Mesenchymal stem cell (in vitro differentiated cells and primary cell): ENCODE data around the gene BACE2.

Experiments used
- DNase-seq: peaks from one replicate; pipeline ENCODE4 v3.0.0-alpha.2; 2013
- H2AFZ ChIP-seq: one replicate; pipeline ENCODE4 v1.6.1; 2013; ENCODE audit warnings: low read depth, mild to moderate bottlenecking, control low read depth, inconsistent platforms, low read length, moderate library complexity
- H2AK5ac ChIP-seq: 2 replicates; pipeline ENCODE4 v1.6.1; 2013; ENCODE audit warnings: low read length, moderate library complexity, mild to moderate bottlenecking, inconsistent platforms; ENCODE audit not compliant: severe bottlenecking
- H2BK120ac ChIP-seq: one replicate; pipeline ENCODE4 v1.6.1; 2013; ENCODE audit warnings: low read depth, mild to moderate bottlenecking, inconsistent platforms, low read length, moderate library complexity
- H2BK12ac ChIP-seq, 2 experiments: one replicate each; pipeline ENCODE4 v1.6.1; 2013; ENCODE audit warnings: inconsistent platforms in 2 of 2, low read length in 2 of 2, mild to moderate bottlenecking in 2 of 2, moderate library complexity in 2 of 2, control low read depth in 1 of 2
- H2BK15ac ChIP-seq: one replicate; pipeline ENCODE4 v1.6.1; 2013; ENCODE audit warnings: mild to moderate bottlenecking, low read depth, inconsistent platforms; ENCODE audit not compliant: poor library complexity, severe bottlenecking
- H2BK5ac ChIP-seq: 2 replicates; pipeline ENCODE4 v1.6.1; 2013; ENCODE audit warnings: low read depth, mild to moderate bottlenecking, low read length, control low read depth, inconsistent platforms; ENCODE audit not compliant: poor library complexity, severe bottlenecking
- H3K14ac ChIP-seq, 2 experiments: one replicate each; pipeline ENCODE4 v1.6.1; 2013; ENCODE audit warnings: inconsistent platforms in 2 of 2, low read length in 2 of 2, control low read depth in 1 of 2, mild to moderate bottlenecking in 1 of 2, moderate library complexity in 1 of 2
- H3K18ac ChIP-seq, 2 experiments: one replicate each; pipeline ENCODE4 v1.6.1; 2013; ENCODE audit warnings: inconsistent platforms in 2 of 2, low read length in 2 of 2, control low read depth in 1 of 2, low read depth in 1 of 2, mild to moderate bottlenecking in 1 of 2
- H3K23ac ChIP-seq, 2 experiments: one replicate each; pipeline ENCODE4 v1.6.1; 2013; ENCODE audit warnings: inconsistent platforms in 2 of 2, low read length in 2 of 2, mild to moderate bottlenecking in 2 of 2, moderate library complexity in 2 of 2, control low read depth in 1 of 2
- H3K27ac ChIP-seq: 2 replicates; pipeline ENCODE4 v1.5.1; 2013; ENCODE audit warnings: mild to moderate bottlenecking, moderate library complexity, low read length, control low read depth, inconsistent platforms; ENCODE audit not compliant: poor library complexity, severe bottlenecking
- H3K27me3 ChIP-seq, 2 experiments: 2 replicates each; pipeline versions ENCODE4 v1.6.1 to v1.7.0; 2013; ENCODE audit warnings: low read length in 2 of 2, mild to moderate bottlenecking in 2 of 2, moderate library complexity in 2 of 2, control low read depth in 1 of 2, inconsistent platforms in 1 of 2; ENCODE audit not compliant: control insufficient read depth in 1 of 2, insufficient read depth in 1 of 2
- H3K36me3 ChIP-seq, 2 experiments: 2 replicates each; pipeline versions ENCODE4 v1.6.1 to v1.7.0; 2013; ENCODE audit warnings: low read length in 2 of 2, control low read depth in 1 of 2, inconsistent platforms in 1 of 2, low read depth in 1 of 2, mild to moderate bottlenecking in 1 of 2; ENCODE audit not compliant: insufficient read depth in 2 of 2, control insufficient read depth in 1 of 2
- H3K4ac ChIP-seq, 2 experiments: one replicate each; pipeline ENCODE4 v1.6.1; 2013; ENCODE audit warnings: inconsistent platforms in 2 of 2, low read length in 2 of 2, mild to moderate bottlenecking in 2 of 2, moderate library complexity in 2 of 2, control low read depth in 1 of 2, low read depth in 1 of 2
- H3K4me1 ChIP-seq: 2 replicates; pipeline ENCODE4 v1.6.1; 2013; ENCODE audit warnings: low read depth, low read length, control low read depth; ENCODE audit not compliant: control insufficient read depth, insufficient read depth
- H3K4me2 ChIP-seq: 2 replicates; pipeline ENCODE4 v1.6.1; 2013; ENCODE audit warnings: low read length, mild to moderate bottlenecking, inconsistent platforms; ENCODE audit not compliant: poor library complexity, severe bottlenecking
- H3K4me3 ChIP-seq, 2 experiments: 2 replicates each; pipeline versions ENCODE4 v1.5.1 to v1.7.0; 2013; ENCODE audit warnings: low read length in 2 of 2, mild to moderate bottlenecking in 2 of 2, control low read depth in 1 of 2, low read depth in 1 of 2; ENCODE audit not compliant: insufficient read depth in 1 of 2
- H3K79me1 ChIP-seq: replicated peaks from 2 replicates; pipeline ENCODE4 v1.6.1; 2013; ENCODE audit warnings: mild to moderate bottlenecking, control low read depth, low read length, inconsistent platforms; ENCODE audit not compliant: poor library complexity, severe bottlenecking
- H3K9ac ChIP-seq: 2 replicates; pipeline ENCODE4 v1.7.0; 2013; ENCODE audit warnings: mild to moderate bottlenecking, low read length, moderate library complexity
- H3K9me3 ChIP-seq: 2 replicates; pipeline ENCODE4 v1.7.0; 2013; ENCODE audit warnings: mild to moderate bottlenecking, low read length; ENCODE audit not compliant: control insufficient read depth
- H4K8ac ChIP-seq: one replicate; pipeline ENCODE4 v1.6.1; 2013; ENCODE audit warnings: inconsistent platforms, mild to moderate bottlenecking, low read length, moderate library complexity
- H4K91ac ChIP-seq: one replicate; pipeline ENCODE4 v1.6.1; 2013; ENCODE audit warnings: mild to moderate bottlenecking, low read length, inconsistent platforms
- WGBS: methylation state at CpG from one replicate; pipeline ENCODE4 v1.1.7; 2013; ENCODE audit warnings: mixed read lengths; 5-methylcytosine and 5-hydroxymethylcytosine counted together

Gene BACE2

GRCh38 chr21:41148798-41149197 lies 19.2 kb upstream of the BACE2 start:
- Histone ChIP-seq H3K14ac (no peak overlapping the region), H2AK5ac (no peak overlapping the region), H3K18ac (no peak overlapping the region), H2BK15ac (no peak overlapping the region), H3K27me3 (peaks cover 0 to 69% of the 10 kb centered on the region in 2 experiments), H3K4me3 (no peak overlapping the region), H4K8ac (no peak overlapping the region), H2BK5ac (no peak overlapping the region), H3K27ac (no peak overlapping the region), H2BK120ac (no peak overlapping the region), H3K79me1 (no peaks in the 10 kb centered on the region), H3K9me3 (no peaks in the 10 kb centered on the region), H3K4ac (no peak overlapping the region), H3K36me3 (no peaks in the 10 kb centered on the region), H3K9ac (no peak overlapping the region), H4K91ac (no peak overlapping the region), H3K4me1 (no peaks in the 10 kb centered on the region), H2BK12ac (no peak overlapping the region), H3K4me2 (no peak overlapping the region), H2AFZ (no peak overlapping the region), H3K23ac (no peak overlapping the region)
- WGBS, result 83% methylated on average over 11 of the region's 11 CpGs
- DNase-seq, result no peak

DNA sequence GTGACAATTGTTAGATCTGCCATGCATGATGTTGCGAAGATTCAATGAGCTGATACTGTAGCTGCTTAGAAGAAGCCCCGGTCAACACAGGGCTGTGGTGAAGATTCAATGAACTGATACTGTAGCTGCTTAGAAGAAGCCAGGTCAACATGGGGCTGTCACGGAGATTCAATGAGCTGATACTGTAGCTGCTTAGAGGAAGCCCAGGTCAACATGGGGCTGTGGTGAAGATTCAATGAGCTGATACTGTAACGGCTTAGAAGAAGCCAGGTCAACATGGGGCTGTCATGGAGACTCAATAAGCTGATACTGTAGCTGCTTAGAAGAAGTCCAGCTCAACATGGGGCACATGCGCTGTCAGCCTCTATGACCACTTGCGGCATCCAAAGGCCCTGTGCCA lies 18.8 kb upstream of the BACE2 start:
- H3K4ac ChIP-seq, result no peak overlapping the region
- no peak overlapping the region for H3K18ac ChIP-seq

GRCh38 chr21:41152147-41152546 lies 15.8 kb upstream of the BACE2 start:
- no peaks in the 10 kb centered on the region for H3K4me1 ChIP-seq
- no peak overlapping the region for H4K91ac ChIP-seq
- no peak overlapping the region for H2BK15ac ChIP-seq
- H3K9me3 ChIP-seq, result no peaks in the 10 kb centered on the region
- no peak overlapping the region for H3K4me2 ChIP-seq
- H3K27ac ChIP-seq, result no peak overlapping the region
- no peak overlapping the region for H3K18ac ChIP-seq
- no peak overlapping the region for H2BK5ac ChIP-seq
- H3K23ac ChIP-seq, result no peak overlapping the region
- DNase-seq, result no peak
- no peaks in the 10 kb centered on the region for H3K36me3 ChIP-seq
- H2BK12ac ChIP-seq, result no peak overlapping the region
- peaks cover 0 to 58% of the 10 kb centered on the region in 2 experiments for H3K27me3 ChIP-seq
- no peak overlapping the region for H2AFZ ChIP-seq
- no peak overlapping the region for H2AK5ac ChIP-seq
- H3K4me3 ChIP-seq, result no peak overlapping the region
- no peak overlapping the region for H3K14ac ChIP-seq
- no peak overlapping the region for H3K9ac ChIP-seq
- WGBS, result no CpG with 5 or more reads among the region's 1 CpG
- H3K4ac ChIP-seq, result no peak overlapping the region
- H3K79me1 ChIP-seq, result no peaks in the 10 kb centered on the region
- H2BK120ac ChIP-seq, result no peak overlapping the region
- H4K8ac ChIP-seq, result no peak overlapping the region

More for the DNA sequence above, 18.8 kb upstream of the BACE2 start:
- no peak overlapping the region for H2BK12ac ChIP-seq
- H3K4me1 ChIP-seq, result no peaks in the 10 kb centered on the region
- H3K9me3 ChIP-seq, result no peaks in the 10 kb centered on the region
- no peak overlapping the region for H4K91ac ChIP-seq
- H2BK120ac ChIP-seq, result no peak overlapping the region
- no peak for DNase-seq
- peaks cover 0 to 65% of the 10 kb centered on the region in 2 experiments for H3K27me3 ChIP-seq
- no peak overlapping the region for H4K8ac ChIP-seq
- H2AK5ac ChIP-seq, result no peak overlapping the region
- no peak overlapping the region for H2AFZ ChIP-seq
- H3K4me3 ChIP-seq, result no peak overlapping the region
- H3K79me1 ChIP-seq, result no peaks in the 10 kb centered on the region
- no peak overlapping the region for H2BK15ac ChIP-seq
- H3K14ac ChIP-seq, result no peak overlapping the region
- 77% methylated on average over 6 of the region's 6 CpGs for WGBS
- no peak overlapping the region for H2BK5ac ChIP-seq
- no peak overlapping the region for H3K4me2 ChIP-seq
- H3K27ac ChIP-seq, result no peak overlapping the region
- no peak overlapping the region for H3K23ac ChIP-seq
- H3K36me3 ChIP-seq, result no peaks in the 10 kb centered on the region
- no peak overlapping the region for H3K9ac ChIP-seq

DNA sequence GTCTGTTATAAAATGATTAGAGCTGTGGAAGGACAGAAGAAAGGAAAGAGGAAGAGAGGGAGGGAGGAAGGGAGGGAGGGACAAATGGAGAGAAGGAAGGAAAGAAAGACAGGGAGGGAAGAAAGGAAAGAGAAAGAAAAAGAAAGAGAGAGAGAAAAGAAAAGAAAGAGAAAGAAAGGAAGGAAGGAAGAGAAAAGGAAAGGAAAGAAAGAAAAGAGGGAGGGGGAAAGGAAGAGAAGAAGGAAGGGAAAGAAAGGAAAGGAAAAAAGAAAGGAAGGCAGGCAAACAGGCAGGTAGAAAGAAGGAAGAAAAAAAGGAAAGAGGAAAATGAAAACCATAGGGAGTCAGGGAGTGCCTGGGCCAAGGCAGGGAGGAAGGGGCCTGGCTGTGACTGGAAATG lies 14.5 kb upstream of the BACE2 start:
- no peak for DNase-seq
- Histone ChIP-seq H3K18ac (no peak overlapping the region), H2AK5ac (no peak overlapping the region), H3K9me3 (peaks cover 3% of the 10 kb centered on the region), H3K23ac (no peak overlapping the region), H3K14ac (no peak overlapping the region), H3K4me3 (no peak overlapping the region), H4K8ac (no peak overlapping the region), H3K4me2 (no peak overlapping the region), H3K4me1 (no peaks in the 10 kb centered on the region), H2AFZ (no peak overlapping the region), H2BK120ac (no peak overlapping the region), H3K36me3 (no peaks in the 10 kb centered on the region), H3K9ac (no peak overlapping the region), H2BK5ac (no peak overlapping the region), H4K91ac (no peak overlapping the region), H3K79me1 (no peaks in the 10 kb centered on the region), H3K27ac (no peak overlapping the region), H2BK12ac (no peak overlapping the region), H3K27me3 (peaks cover 0 to 48% of the 10 kb centered on the region in 2 experiments), H2BK15ac (no peak overlapping the region), H3K4ac (no peak overlapping the region)
